Measurements from ENCODE around the gene P2RY1. TPM values are rescaled to one million over a fixed set of nuclear protein-coding genes. Genes with fewer than 3 reads are reported as not detected.
A peak's percentile ranks its signal among the peaks of the same experiment; 100 is the strongest.

Gene P2RY1
- total and polyA plus RNA-seq, 2 experiments from 2014 or later = 15.2 to 59.8 TPM

DNA sequence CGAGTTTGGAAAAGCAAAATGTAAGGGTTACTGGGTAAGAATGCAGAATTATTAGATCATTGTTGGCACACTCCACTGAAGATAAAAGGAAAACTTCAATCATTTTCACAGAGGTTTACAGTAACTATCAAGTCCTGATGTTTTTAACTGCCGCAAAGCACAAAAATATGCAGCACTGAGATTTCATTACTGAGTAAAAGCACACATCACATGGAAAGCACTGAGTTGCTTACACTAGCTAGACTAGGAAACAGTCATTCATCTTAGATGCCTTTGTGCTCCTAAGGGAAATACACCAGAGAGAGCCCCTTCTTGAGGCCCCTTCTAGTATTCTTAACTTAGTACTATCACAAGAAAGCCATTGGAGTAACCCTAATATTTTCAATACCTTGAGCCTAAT is 11.8 kb upstream of the P2RY1 start:
- peaks cover 6% of the 10 kb centered on the region; the same call in 1 of the 2 replicates for H3K4me1 ChIP-seq (ENCODE audit: insufficient read depth)
- H3K79me2 ChIP-seq (replicated peaks; ENCODE audit: insufficient read depth) = no peaks in the 10 kb centered on the region
- ATAC-seq = no peak
- H2AFZ ChIP-seq = 0 out of 2 replicates have a peak overlapping the region, but pooled peaks have one; percentile 16
- no peaks in the 10 kb centered on the region for H3K9me2 ChIP-seq (ENCODE audit: insufficient read depth)
- no peaks in the 10 kb centered on the region for H3K9me3 Mint-ChIP-seq
- H4K20me1 ChIP-seq (replicated peaks; ENCODE audit: insufficient read depth) = no peaks in the 10 kb centered on the region
- H3F3A ChIP-seq (replicated peaks; ENCODE audit: low read depth) = no peaks in the 10 kb centered on the region
- H3K36me3 Mint-ChIP-seq (ENCODE audit: low read depth) = no peaks in the 10 kb centered on the region
- no peak overlapping the region for H3K27ac Mint-ChIP-seq
- H3K4me1 Mint-ChIP-seq = no peaks in the 10 kb centered on the region
- H3K4me3 Mint-ChIP-seq = no peak overlapping the region
- H3K27me3 Mint-ChIP-seq (ENCODE audit: insufficient read depth, low read depth, poor library complexity) = no peaks in the 10 kb centered on the region
- H3K27me3 ChIP-seq (ENCODE audit: insufficient read depth) = no peaks in the 10 kb centered on the region
- no peak overlapping the region for H3K4me3 ChIP-seq
- no peak overlapping the region for H3K4me2 ChIP-seq
- no peak for TF ChIP-seq POLR2AphosphoS5 (IDR thresholded peaks at IDR 0.05; ENCODE audit: low read depth)
- TF ChIP-seq, protein P1, sequence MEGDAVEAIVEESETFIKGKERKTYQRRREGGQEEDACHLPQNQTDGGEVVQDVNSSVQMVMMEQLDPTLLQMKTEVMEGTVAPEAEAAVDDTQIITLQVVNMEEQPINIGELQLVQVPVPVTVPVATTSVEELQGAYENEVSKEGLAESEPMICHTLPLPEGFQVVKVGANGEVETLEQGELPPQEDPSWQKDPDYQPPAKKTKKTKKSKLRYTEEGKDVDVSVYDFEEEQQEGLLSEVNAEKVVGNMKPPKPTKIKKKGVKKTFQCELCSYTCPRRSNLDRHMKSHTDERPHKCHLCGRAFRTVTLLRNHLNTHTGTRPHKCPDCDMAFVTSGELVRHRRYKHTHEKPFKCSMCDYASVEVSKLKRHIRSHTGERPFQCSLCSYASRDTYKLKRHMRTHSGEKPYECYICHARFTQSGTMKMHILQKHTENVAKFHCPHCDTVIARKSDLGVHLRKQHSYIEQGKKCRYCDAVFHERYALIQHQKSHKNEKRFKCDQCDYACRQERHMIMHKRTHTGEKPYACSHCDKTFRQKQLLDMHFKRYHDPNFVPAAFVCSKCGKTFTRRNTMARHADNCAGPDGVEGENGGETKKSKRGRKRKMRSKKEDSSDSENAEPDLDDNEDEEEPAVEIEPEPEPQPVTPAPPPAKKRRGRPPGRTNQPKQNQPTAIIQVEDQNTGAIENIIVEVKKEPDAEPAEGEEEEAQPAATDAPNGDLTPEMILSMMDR (conservative IDR thresholded peaks at IDR 0.05; ENCODE audit: low read depth in 2 of 2) = no peak
- TF ChIP-seq NANOG (IDR thresholded peaks at IDR 0.05; ENCODE audit: borderline replicate concordance) = no peak
- TF ChIP-seq, protein P2, sequence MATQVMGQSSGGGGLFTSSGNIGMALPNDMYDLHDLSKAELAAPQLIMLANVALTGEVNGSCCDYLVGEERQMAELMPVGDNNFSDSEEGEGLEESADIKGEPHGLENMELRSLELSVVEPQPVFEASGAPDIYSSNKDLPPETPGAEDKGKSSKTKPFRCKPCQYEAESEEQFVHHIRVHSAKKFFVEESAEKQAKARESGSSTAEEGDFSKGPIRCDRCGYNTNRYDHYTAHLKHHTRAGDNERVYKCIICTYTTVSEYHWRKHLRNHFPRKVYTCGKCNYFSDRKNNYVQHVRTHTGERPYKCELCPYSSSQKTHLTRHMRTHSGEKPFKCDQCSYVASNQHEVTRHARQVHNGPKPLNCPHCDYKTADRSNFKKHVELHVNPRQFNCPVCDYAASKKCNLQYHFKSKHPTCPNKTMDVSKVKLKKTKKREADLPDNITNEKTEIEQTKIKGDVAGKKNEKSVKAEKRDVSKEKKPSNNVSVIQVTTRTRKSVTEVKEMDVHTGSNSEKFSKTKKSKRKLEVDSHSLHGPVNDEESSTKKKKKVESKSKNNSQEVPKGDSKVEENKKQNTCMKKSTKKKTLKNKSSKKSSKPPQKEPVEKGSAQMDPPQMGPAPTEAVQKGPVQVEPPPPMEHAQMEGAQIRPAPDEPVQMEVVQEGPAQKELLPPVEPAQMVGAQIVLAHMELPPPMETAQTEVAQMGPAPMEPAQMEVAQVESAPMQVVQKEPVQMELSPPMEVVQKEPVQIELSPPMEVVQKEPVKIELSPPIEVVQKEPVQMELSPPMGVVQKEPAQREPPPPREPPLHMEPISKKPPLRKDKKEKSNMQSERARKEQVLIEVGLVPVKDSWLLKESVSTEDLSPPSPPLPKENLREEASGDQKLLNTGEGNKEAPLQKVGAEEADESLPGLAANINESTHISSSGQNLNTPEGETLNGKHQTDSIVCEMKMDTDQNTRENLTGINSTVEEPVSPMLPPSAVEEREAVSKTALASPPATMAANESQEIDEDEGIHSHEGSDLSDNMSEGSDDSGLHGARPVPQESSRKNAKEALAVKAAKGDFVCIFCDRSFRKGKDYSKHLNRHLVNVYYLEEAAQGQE (IDR thresholded peaks at IDR 0.05; ENCODE audit: unreplicated experiment) = no peak
- TF ChIP-seq, protein P3, sequence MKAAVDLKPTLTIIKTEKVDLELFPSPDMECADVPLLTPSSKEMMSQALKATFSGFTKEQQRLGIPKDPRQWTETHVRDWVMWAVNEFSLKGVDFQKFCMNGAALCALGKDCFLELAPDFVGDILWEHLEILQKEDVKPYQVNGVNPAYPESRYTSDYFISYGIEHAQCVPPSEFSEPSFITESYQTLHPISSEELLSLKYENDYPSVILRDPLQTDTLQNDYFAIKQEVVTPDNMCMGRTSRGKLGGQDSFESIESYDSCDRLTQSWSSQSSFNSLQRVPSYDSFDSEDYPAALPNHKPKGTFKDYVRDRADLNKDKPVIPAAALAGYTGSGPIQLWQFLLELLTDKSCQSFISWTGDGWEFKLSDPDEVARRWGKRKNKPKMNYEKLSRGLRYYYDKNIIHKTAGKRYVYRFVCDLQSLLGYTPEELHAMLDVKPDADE (IDR thresholded peaks at IDR 0.05) = no peak
- no peak for TF ChIP-seq EZH2 (IDR thresholded peaks at IDR 0.05; ENCODE audit: low read depth, unreplicated experiment)
- TF ChIP-seq ZNF114 (CRISPR knock-in tag; IDR thresholded peaks at IDR 0.05) = no peak
- no peak for TF ChIP-seq EZH2phosphoT487 (IDR thresholded peaks at IDR 0.05; ENCODE audit: unreplicated experiment)
- no peak for TF ChIP-seq ZNF331 (CRISPR knock-in tag; IDR thresholded peaks at IDR 0.05; ENCODE audit: low read depth)
- TF ChIP-seq CREB1 (CRISPR knock-in tag; IDR thresholded peaks at IDR 0.05; ENCODE audit: low read depth) = no peak
- TF ChIP-seq, protein P4, sequence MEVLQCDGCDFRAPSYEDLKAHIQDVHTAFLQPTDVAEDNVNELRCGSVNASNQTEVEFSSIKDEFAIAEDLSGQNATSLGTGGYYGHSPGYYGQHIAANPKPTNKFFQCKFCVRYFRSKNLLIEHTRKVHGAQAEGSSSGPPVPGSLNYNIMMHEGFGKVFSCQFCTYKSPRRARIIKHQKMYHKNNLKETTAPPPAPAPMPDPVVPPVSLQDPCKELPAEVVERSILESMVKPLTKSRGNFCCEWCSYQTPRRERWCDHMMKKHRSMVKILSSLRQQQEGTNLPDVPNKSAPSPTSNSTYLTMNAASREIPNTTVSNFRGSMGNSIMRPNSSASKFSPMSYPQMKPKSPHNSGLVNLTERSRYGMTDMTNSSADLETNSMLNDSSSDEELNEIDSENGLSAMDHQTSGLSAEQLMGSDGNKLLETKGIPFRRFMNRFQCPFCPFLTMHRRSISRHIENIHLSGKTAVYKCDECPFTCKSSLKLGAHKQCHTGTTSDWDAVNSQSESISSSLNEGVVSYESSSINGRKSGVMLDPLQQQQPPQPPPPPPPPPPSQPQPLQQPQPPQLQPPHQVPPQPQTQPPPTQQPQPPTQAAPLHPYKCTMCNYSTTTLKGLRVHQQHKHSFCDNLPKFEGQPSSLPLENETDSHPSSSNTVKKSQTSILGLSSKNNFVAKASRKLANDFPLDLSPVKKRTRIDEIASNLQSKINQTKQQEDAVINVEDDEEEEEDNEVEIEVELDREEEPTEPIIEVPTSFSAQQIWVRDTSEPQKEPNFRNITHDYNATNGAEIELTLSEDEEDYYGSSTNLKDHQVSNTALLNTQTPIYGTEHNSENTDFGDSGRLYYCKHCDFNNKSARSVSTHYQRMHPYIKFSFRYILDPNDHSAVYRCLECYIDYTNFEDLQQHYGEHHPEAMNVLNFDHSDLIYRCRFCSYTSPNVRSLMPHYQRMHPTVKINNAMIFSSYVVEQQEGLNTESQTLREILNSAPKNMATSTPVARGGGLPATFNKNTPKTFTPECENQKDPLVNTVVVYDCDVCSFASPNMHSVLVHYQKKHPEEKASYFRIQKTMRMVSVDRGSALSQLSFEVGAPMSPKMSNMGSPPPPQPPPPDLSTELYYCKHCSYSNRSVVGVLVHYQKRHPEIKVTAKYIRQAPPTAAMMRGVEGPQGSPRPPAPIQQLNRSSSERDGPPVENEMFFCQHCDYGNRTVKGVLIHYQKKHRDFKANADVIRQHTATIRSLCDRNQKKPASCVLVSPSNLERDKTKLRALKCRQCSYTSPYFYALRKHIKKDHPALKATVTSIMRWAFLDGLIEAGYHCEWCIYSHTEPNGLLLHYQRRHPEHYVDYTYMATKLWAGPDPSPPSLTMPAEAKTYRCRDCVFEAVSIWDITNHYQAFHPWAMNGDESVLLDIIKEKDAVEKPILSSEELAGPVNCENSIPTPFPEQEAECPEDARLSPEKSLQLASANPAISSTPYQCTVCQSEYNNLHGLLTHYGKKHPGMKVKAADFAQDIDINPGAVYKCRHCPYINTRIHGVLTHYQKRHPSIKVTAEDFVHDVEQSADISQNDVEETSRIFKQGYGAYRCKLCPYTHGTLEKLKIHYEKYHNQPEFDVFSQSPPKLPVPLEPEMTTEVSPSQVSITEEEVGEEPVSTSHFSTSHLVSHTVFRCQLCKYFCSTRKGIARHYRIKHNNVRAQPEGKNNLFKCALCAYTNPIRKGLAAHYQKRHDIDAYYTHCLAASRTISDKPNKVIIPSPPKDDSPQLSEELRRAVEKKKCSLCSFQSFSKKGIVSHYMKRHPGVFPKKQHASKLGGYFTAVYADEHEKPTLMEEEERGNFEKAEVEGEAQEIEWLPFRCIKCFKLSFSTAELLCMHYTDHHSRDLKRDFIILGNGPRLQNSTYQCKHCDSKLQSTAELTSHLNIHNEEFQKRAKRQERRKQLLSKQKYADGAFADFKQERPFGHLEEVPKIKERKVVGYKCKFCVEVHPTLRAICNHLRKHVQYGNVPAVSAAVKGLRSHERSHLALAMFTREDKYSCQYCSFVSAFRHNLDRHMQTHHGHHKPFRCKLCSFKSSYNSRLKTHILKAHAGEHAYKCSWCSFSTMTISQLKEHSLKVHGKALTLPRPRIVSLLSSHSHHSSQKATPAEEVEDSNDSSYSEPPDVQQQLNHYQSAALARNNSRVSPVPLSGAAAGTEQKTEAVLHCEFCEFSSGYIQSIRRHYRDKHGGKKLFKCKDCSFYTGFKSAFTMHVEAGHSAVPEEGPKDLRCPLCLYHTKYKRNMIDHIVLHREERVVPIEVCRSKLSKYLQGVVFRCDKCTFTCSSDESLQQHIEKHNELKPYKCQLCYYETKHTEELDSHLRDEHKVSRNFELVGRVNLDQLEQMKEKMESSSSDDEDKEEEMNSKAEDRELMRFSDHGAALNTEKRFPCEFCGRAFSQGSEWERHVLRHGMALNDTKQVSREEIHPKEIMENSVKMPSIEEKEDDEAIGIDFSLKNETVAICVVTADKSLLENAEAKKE (CRISPR knock-in tag; IDR thresholded peaks at IDR 0.05) = no peak
- TF ChIP-seq JUNB (IDR thresholded peaks at IDR 0.05; ENCODE audit: unreplicated experiment) = no peak
- TF ChIP-seq STAT1 (IDR thresholded peaks at IDR 0.05; ENCODE audit: unreplicated experiment) = no peak
- H3K27ac ChIP-seq (ENCODE audit: low read depth) = no peak overlapping the region
- H3K36me3 ChIP-seq (ENCODE audit: insufficient read depth) = no peaks in the 10 kb centered on the region
- no peak for DNase-seq (ENCODE audit: low spot score)

All from GM23338 (cell line).